Activated CD4-positive, alpha-beta T cell treated with anti-CD3 and anti-CD28 coated beads, Interleukin-2, amount 50 U/mL, for 1 hour (primary cell): ENCODE results near the gene PGAP3.
"Not testable (repeated sequence)": the region's sequence is repeated elsewhere in the genome, so short reads cannot be mapped to it uniquely, and the experiment has no call there.

Source experiments
- DNase-seq: peaks from one replicate; pipeline ENCODE4 v3.0.0-alpha.2; 2020

Gene PGAP3, protein sequence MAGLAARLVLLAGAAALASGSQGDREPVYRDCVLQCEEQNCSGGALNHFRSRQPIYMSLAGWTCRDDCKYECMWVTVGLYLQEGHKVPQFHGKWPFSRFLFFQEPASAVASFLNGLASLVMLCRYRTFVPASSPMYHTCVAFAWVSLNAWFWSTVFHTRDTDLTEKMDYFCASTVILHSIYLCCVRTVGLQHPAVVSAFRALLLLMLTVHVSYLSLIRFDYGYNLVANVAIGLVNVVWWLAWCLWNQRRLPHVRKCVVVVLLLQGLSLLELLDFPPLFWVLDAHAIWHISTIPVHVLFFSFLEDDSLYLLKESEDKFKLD

GRCh38 chr17:39687546-39688474, at the start of gene PGAP3:
Gene PGAP3, minus strand, starts transcription at chr17:39688057. Its CDS starts 43 bp downstream, at chr17:39688014.
- peak; percentile 76 for DNase-seq

DNA sequence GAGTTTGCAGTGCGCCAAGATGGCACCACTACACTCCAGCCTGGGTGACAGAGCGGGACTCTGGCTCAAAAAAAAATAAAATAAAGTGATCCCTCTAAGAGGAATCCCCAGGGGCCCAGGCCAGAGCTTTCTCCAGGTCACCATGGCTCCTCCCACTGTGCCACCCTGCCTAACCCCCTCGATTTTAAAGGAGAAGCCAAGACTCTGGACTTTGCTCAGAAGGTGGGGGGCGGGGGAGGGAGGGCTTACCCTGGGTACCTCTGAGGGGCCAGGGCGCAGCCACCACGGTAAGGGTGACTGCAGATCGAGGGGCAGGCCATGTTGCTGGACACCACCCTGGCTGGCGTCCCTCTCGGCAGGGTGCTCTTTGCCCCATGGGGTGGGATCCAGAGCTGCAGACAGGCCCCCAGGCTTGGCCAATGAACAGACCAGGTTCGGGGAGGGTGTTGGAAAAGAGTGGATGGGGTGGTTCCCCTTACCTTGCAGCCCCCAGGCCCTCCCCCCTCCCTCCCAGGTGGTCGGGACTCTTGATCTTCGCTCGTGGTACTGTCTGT, 49.4 kb upstream of the PGAP3 start:
- no peak for DNase-seq

DNA sequence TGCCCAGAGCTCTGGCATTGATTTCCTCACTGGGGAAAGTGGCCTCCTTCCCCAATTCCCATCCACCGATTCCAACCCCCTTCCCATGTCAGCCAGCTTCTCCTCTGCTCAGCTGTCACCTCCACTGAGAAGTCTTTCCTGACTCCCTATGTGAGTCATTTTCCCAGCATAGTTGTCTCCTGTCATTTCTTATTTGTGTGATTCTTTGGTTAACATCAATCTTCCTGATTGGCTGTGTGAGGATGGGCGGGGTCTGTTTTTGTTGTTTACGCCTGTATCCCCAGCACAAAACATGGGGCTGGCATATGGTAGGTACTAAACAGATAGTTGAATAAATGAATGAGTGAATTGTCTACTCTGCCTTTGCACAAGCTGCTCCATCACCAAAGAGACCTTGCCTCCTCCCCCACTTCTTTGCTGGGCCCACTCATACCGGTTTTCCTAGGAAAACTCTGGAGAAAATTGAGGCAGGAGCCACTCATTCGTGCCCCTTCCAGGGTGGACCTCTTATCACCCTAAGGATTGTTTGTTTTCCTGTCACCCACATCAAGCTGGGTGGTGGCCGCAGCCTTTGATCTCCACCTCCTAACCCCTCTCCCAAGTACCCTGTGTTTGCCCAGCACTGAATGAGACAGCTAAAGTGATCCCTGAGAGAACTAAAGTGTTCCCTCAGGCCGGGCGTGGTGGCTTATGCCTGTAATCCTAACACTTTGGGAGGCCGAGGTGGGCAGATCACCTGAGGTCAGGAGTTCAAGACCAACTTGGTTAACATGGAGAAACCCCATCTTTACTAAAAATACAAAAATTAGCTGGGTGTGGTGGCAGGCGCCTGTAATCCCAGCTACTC, 48.7 kb upstream of the PGAP3 start:
- DNase-seq = no peak

DNA sequence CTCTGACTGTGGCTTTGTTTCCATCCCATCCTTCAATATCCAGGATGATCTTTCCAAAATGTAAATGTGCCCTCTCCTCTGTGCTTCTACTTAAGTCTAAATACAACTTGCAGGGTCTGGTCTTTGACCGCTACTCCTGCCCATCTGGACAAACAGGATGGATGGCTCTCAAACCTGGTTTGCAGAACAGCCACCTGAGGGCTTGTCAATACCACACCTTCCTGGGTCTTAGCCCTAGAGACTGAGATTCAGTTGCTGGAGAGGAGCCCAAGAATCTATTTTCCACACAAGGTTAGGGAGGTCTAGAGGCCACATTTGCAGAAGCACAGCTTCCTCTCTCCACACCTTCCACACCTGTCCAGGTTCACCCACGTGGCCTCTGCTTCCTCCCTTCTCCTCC, 48.0 kb upstream of the PGAP3 start:
- DNase-seq = no peak

GRCh38 chr17:39732586-39732985, 44.7 kb upstream of the PGAP3 start:
- no peak for DNase-seq

- peak; percentile 95 for DNase-seq
These were observed 42.5 kb upstream of the PGAP3 start, which contains the start of gene MIEN1 for GRCh38 chr17:39730095-39730921. Gene MIEN1, minus strand, starts transcription at chr17:39730532. Its CDS starts 37 bp downstream, at chr17:39730495.

DNA sequence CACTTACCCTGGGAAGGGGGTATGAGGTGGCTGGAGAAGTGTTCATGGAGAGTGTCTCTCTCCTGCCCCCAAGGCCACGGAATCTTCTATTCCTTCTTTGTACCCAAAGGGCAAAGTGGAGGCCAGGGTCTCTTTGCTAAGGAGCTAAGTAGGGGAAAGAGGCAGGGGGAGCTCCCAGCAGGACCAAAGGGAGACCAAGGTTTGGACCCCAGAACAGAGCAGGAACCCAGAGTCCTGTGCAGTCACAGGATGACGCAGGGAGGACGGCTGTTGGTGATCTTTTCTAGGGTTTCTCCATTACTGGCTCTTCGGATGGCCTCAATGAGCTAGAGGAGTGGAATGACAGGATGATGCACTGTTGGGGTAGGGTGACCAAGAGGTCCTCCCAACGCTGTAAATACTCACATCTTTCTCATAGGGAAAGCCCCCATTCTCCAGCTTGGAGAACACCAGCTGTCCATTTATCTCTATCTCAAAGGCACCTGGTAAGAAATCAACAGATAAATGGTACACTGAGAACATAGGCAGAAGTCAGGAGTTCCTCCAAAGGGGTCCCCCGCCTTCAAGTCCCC, 41.5 kb upstream of the PGAP3 start:
- no peak for DNase-seq

DNA sequence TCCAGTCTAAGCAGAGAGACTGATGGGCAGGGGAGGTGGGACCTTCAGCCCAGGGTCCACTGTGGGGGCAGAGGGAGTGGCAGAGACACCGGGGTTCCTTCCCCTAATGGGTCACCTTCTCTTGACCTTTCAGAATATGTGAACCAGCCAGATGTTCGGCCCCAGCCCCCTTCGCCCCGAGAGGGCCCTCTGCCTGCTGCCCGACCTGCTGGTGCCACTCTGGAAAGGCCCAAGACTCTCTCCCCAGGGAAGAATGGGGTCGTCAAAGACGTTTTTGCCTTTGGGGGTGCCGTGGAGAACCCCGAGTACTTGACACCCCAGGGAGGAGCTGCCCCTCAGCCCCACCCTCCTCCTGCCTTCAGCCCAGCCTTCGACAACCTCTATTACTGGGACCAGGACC, 39.7 kb upstream of the PGAP3 start:
- no peak for DNase-seq

DNA sequence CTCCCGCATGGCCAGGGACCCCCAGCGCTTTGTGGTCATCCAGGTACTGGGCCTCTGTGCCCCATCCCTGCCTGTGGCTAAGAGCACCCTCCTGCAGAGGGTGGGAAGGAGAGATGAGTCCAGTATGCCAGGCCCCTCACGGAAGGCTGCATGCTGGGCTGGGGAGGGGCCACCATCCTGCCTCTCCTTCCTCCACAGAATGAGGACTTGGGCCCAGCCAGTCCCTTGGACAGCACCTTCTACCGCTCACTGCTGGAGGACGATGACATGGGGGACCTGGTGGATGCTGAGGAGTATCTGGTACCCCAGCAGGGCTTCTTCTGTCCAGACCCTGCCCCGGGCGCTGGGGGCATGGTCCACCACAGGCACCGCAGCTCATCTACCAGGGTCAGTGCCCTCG, 38.8 kb upstream of the PGAP3 start:
- no peak for DNase-seq

- DNase-seq = not testable (repeated sequence)
These were observed 38.1 kb upstream of the PGAP3 start for GRCh38 chr17:39725923-39726322.

DNA sequence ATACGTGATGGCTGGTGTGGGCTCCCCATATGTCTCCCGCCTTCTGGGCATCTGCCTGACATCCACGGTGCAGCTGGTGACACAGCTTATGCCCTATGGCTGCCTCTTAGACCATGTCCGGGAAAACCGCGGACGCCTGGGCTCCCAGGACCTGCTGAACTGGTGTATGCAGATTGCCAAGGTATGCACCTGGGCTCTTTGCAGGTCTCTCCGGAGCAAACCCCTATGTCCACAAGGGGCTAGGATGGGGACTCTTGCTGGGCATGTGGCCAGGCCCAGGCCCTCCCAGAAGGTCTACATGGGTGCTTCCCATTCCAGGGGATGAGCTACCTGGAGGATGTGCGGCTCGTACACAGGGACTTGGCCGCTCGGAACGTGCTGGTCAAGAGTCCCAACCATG, 36.9 kb upstream of the PGAP3 start:
- DNase-seq = no peak

- DNase-seq = no peak
These were observed 35.4 kb upstream of the PGAP3 start for GRCh38 chr17:39722965-39723848.

DNA sequence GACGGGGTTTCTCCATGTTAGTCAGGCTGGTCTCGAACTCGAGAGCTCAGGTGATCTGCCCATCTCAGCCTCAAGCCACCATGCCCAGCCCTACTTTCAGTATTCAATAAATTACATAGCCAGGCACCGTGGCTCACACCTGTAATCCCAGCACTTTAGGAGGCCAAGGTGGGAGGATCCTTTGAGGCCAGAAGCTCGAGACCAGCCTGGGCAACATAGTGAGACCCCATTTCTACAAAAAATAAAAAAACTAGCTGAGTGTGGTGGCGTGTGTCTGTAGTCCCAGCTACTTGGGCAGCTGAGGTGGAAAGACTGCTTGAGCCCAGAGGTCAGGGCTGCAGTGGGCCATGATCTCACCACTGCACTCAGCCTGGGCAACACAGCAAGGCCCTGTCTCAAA, 34.2 kb upstream of the PGAP3 start:
- DNase-seq = no peak

DNA sequence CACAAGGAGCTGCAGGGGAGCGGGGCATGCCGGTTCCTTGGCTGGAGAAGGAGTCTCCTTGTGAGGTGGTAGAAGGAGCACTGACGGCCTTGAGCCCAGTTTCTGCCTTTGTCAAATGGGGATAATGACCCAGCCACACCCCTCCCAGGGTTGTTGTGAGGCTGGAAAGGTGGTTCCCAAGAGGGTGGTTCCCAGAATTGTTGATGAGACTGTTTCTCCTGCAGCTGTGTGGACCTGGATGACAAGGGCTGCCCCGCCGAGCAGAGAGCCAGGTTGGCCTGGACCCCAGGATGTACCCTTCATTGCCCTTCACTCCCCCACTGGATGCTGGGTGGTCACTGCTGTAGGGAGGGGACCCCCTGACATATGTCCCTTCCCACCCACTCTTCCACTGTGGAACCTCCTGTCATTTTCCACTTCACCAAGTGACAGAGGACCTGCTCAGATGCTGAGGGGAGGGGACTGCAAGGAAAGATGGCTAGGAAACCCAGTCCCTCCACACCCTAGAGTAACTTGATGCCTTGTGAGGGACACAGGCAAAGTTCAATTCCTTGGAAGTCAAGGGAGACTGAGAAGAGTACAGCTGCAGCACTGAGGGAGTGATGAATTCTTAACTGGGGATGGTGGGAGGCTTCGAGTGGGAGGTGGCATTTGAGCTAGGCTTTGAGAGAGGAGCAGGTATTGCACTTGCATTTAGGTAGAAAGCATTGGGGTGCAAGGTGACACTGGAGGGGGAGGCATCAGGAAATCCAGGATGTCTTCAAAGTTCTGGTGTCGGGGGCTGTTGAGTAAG, 31.9 kb upstream of the PGAP3 start:
- DNase-seq = no peak

- no peak for DNase-seq
These were observed 29.8 kb upstream of the PGAP3 start for GRCh38 chr17:39717660-39718059.

DNA sequence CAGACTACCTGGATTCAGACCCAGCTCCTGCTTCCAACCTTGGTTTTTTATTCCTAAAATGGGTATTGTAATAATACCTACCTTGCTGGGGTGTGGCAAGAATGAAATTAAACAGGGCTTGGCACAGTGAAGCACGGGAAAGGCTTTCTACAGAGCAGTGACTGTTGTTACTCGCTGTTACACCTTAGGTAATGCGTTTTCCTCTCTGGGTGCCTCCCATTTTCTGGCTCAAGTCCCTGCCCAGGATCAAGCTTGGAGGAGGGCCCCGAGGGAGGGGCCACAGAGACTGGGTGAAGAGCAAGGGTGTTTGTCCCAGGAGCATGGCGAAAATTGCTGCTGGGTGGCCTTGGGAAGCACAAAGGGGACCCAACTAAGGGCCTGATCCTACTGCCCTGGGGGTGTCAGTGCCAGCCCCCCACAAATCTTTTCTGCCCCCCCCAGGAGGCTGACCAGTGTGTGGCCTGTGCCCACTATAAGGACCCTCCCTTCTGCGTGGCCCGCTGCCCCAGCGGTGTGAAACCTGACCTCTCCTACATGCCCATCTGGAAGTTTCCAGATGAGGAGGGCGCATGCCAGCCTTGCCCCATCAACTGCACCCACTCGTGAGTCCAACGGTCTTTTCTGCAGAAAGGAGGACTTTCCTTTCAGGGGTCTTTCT, 29.2 kb upstream of the PGAP3 start:
- no peak for DNase-seq

- no peak for DNase-seq
These were observed 28.4 kb upstream of the PGAP3 start for GRCh38 chr17:39716073-39716818.
